NB4 (cell line): ENCODE data around the gene TMX4.

Source experiments
- CTCF ChIP-seq: IDR thresholded peaks from one replicate; pipeline ENCODE4 v1.5.1; 2012; ENCODE audit warnings: low read depth, low read length
- MAX ChIP-seq: IDR thresholded peaks from 2 replicates; pipeline ENCODE4 v1.6.1; 2011; ENCODE audit warnings: low read depth, low read length
- MYC ChIP-seq: IDR thresholded peaks from 2 replicates; pipeline ENCODE4 v1.6.1; 2011; ENCODE audit warnings: low read depth, low read length
- POLR2A ChIP-seq: IDR thresholded peaks from 2 replicates; pipeline ENCODE4 v1.6.1; 2011; ENCODE audit warnings: mild to moderate bottlenecking; ENCODE audit not compliant: insufficient read length; ENCODE audit errors: extremely low read depth

GRCh38 chr20:8020314-8021079 is 936 bp upstream of the TMX4 start:
- TF ChIP-seq CTCF, result no peak
- no peak for TF ChIP-seq POLR2A
- peak; percentile 43; the same call in 1 of the 2 replicates for TF ChIP-seq MAX
- peak; percentile 81 for TF ChIP-seq MYC
